ENCODE data around the gene CCDC167. TPM values are rescaled to one million over a fixed set of nuclear protein-coding genes. Genes with fewer than 3 reads are reported as not detected.

The CCDC167 gene
- total RNA-seq, 1 experiment from 2014 or later = 31.9 TPM

DNA sequence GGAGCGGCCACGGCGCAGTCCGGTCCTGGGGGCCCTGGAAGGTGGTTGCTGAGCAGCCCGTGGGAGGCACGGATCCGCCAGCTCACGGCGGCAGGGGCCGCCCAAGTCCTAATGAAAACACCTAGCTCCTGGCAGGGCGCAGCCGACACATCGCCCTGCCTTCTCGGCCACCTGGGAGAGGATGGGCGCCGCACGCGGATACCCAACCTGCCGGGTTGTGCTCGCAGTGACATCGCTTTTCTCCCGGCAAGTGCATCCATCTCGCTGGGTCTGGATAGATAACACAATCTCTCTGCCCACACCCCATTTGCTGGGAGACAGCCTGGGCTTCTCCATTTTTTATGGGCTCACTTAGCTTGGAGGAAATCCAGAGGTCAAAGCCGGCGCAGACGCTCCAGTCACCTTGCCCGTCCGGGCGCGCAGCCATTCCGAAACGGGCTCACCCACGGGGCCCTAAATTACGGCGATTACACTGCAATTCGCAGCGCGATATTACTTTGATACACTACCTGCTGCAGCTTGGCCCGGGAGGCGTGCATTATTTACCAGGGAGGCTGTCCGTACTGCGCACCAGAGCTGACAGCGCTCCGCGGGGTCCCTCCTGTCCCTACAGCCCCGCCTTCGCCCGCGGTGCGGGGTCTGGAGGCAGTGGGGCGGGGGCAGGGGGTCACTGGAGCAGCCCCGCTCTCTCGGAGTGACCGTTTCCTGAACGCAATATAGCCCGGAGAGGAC, 36.2 kb upstream of the CCDC167 start:
- H3K18ac ChIP-seq (ENCODE audit: insufficient read length, low read depth, low read length) = no peak overlapping the region
- Mint-ChIP-seq H3K27me3 (ENCODE audit: low read depth) (peaks cover 96% of the 10 kb centered on the region), H3K4me3 (peak overlapping the region; percentile 63 to 83), H3K36me3 (ENCODE audit: insufficient read depth in 1 of 3, low read depth in 3 of 3) (no peaks in the 10 kb centered on the region), H3K9me3 (no peaks in the 10 kb centered on the region; a peak in 1 of 5 replicates), H3K4me1 (peaks cover 18 to 40% of the 10 kb centered on the region in 2 experiments), H3K27ac (no peak overlapping the region)
- no peak overlapping the region for H4K91ac ChIP-seq (ENCODE audit: insufficient read length, low read depth, low read length)
- no peak overlapping the region for H3K9ac ChIP-seq (ENCODE audit: extremely low read depth, insufficient read length, low read length)
- H3K9me3 ChIP-seq (ENCODE audit: control insufficient read depth, low read depth, low read length) = no peaks in the 10 kb centered on the region
- no peak overlapping the region for H3K23ac ChIP-seq (ENCODE audit: insufficient read length, low read depth, low read length)
- H3K79me2 ChIP-seq (ENCODE audit: insufficient read depth, low read length) = no peaks in the 10 kb centered on the region
- peak; percentile 60 for DNase-seq
- no peak overlapping the region for H2BK20ac ChIP-seq (ENCODE audit: low read depth, low read length, poor library complexity, severe bottlenecking)
- no peak overlapping the region for H3K4ac ChIP-seq (ENCODE audit: low read depth, low read length)
- H2BK15ac ChIP-seq (ENCODE audit: low read depth, low read length) = no peak overlapping the region
- H4K5ac ChIP-seq (ENCODE audit: insufficient read length, low read depth, low read length) = no peak overlapping the region
- no peak overlapping the region for H3K56ac ChIP-seq (ENCODE audit: insufficient read length, low read depth, low read length)
- WGBS (ENCODE audit: extremely low coverage, insufficient read length, low lambda C conversion rate) = no CpG with 5 or more reads among the region's 56 CpGs
- no peaks in the 10 kb centered on the region for H4K20me1 ChIP-seq (ENCODE audit: control insufficient read depth, insufficient read depth, insufficient read length)
- H2AFZ ChIP-seq (ENCODE audit: low read length) = no peak overlapping the region
- peaks cover 15% of the 10 kb centered on the region for H3K23me2 ChIP-seq (ENCODE audit: insufficient read length, low read depth, low read length, poor library complexity, severe bottlenecking)
- H3K27ac ChIP-seq (ENCODE audit: insufficient read length, low read depth, low read length) = no peak overlapping the region
- H3T11ph ChIP-seq (ENCODE audit: low read length) = no peak overlapping the region
- no peak overlapping the region for H2AK5ac ChIP-seq (ENCODE audit: insufficient read length, low read length)
- H3K79me1 ChIP-seq (ENCODE audit: insufficient read depth, low read depth, low read length, poor library complexity, severe bottlenecking) = no peaks in the 10 kb centered on the region
- H2BK5ac ChIP-seq (ENCODE audit: insufficient read length, low read length) = no peak overlapping the region
- peak overlapping the region; percentile 78 for H3K4me2 ChIP-seq (ENCODE audit: insufficient read depth, insufficient read length, low read length)
- H2BK12ac ChIP-seq (ENCODE audit: insufficient read length, low read depth, low read length) = no peak overlapping the region
- TF ChIP-seq, protein P1, sequence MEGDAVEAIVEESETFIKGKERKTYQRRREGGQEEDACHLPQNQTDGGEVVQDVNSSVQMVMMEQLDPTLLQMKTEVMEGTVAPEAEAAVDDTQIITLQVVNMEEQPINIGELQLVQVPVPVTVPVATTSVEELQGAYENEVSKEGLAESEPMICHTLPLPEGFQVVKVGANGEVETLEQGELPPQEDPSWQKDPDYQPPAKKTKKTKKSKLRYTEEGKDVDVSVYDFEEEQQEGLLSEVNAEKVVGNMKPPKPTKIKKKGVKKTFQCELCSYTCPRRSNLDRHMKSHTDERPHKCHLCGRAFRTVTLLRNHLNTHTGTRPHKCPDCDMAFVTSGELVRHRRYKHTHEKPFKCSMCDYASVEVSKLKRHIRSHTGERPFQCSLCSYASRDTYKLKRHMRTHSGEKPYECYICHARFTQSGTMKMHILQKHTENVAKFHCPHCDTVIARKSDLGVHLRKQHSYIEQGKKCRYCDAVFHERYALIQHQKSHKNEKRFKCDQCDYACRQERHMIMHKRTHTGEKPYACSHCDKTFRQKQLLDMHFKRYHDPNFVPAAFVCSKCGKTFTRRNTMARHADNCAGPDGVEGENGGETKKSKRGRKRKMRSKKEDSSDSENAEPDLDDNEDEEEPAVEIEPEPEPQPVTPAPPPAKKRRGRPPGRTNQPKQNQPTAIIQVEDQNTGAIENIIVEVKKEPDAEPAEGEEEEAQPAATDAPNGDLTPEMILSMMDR (conservative IDR thresholded peaks at IDR 0.05) = peak; percentile 39; the same call in 1 of the 3 replicates
- no peak overlapping the region for H3K14ac ChIP-seq (ENCODE audit: insufficient read depth, low read length)
- H4K8ac ChIP-seq (replicated peaks; ENCODE audit: insufficient read length, low read depth, low read length) = no peak overlapping the region
- peaks cover 22% of the 10 kb centered on the region; the same call in 1 of the 2 replicates for H3K27me3 ChIP-seq (ENCODE audit: insufficient read depth, low read length)
- H3K4me1 ChIP-seq (ENCODE audit: insufficient read depth, low read length) = no peaks in the 10 kb centered on the region
- H2BK120ac ChIP-seq (ENCODE audit: low read depth, low read length, poor library complexity, severe bottlenecking) = no peak overlapping the region
